GM12801 (cell line): ENCODE measurements around the gene SYNDIG1.

ENCODE experiments used
- CTCF ChIP-seq: IDR thresholded peaks from one replicate; pipeline ENCODE4 v1.5.1; 2011; ENCODE audit warnings: control low read depth; ENCODE audit not compliant: insufficient read length; ENCODE audit errors: extremely low read depth

Gene SYNDIG1

GRCh38 chr20:24682496-24682985, 213.1 kb downstream of the SYNDIG1 start:
- no peak for TF ChIP-seq CTCF

GRCh38 chr20:24683676-24684075, 214.2 kb downstream of the SYNDIG1 start:
- TF ChIP-seq CTCF = no peak

- TF ChIP-seq CTCF = no peak
These were observed 215.0 kb downstream of the SYNDIG1 start for GRCh38 chr20:24684421-24684871.

GRCh38 chr20:24684956-24685691, 215.7 kb downstream of the SYNDIG1 start:
- no peak for TF ChIP-seq CTCF

- TF ChIP-seq CTCF = no peak
These were observed 216.3 kb downstream of the SYNDIG1 start for GRCh38 chr20:24685736-24686135.

- TF ChIP-seq CTCF = no peak
These were observed 216.7 kb downstream of the SYNDIG1 start for GRCh38 chr20:24686156-24686555.

- TF ChIP-seq CTCF = no peak
These were observed 221.0 kb downstream of the SYNDIG1 start for GRCh38 chr20:24690408-24690807.
